NCI-H69 (cell line): ENCODE results near the gene ATP8B4.
"Not testable (repeated sequence)": the region's sequence is repeated elsewhere in the genome, so short reads cannot be mapped to it uniquely, and the experiment has no call there.

Experiments used
- DNase-seq: peaks from one replicate; lab custom pipeline; 2025; lab: John Stamatoyannopoulos, UW

The ATP8B4 gene

DNA sequence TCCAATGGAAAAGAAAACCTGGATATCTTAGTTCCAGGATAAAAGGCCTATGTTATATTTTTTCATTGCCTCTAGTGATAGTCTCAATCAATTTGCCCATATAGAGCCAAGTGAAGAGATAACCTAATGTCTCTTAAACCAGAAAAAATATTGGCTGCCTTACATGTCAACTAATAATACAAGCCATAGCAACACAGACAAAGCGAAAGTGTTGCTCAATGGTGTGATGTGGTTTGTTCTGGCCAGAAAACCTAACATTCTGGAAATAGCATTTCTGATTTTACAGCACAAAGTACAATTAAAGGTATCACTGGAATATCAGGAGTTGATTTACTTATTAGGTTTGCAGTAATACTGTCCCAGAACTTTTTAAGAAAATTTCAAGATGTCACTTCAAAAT, 101.5 kb downstream of the ATP8B4 start:
- DNase-seq, result no peak

DNA sequence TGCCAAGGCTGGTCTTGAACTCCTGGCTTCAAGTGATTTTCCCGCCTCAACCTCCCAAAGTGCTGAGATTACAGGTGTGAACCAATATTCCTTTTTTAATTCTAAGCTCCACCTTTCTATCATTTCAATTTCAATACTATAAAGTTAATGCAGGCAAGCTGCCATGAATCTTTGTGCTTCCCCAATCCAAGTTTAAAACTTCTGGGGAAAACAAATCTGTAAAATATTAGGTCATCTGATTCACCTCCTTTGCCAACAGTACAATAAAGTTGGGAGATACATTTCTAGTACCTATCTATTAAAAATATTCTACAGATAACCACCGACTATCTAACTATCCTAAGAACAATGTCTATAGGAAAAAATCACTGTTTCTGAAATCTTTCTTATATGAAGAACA, 102.1 kb downstream of the ATP8B4 start:
- DNase-seq, result no peak

DNA sequence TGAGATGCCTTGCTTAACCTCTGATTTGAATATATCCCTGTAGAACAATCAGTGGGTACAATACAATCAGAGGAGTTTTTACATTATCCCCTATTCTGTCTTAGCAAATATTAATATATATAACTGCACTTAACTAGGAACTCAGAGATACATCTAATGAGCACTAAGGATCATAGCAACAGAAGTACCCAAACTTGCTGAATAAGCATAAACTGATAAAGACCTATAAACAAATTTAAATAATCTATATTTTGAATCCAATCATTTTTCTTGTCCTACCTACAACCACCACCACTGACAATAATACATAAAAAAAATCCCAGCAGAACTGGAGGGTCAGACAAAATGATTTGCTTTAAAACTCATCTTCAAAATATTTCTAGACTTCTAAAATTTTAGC, 106.2 kb downstream of the ATP8B4 start:
- DNase-seq, result no peak

DNA sequence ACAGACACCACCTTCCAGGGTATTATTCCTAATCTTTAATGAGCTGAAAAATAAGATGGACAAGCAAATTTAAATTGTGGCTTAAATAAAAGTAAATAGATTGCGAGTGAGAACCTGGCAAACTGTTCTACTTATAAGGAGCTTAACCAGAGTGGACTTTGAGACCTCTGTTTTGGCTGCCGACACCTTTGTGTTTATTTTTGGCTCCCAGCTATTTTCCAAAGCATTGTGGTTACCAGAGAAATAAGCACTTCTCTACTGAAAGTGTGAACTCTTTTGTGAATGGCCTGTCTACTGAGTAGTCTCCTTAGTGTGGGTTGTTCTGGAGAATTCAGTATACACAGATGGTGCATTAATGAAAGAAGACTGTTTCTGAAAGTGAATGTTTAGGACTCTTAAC, 109.4 kb downstream of the ATP8B4 start:
- no peak for DNase-seq

DNA sequence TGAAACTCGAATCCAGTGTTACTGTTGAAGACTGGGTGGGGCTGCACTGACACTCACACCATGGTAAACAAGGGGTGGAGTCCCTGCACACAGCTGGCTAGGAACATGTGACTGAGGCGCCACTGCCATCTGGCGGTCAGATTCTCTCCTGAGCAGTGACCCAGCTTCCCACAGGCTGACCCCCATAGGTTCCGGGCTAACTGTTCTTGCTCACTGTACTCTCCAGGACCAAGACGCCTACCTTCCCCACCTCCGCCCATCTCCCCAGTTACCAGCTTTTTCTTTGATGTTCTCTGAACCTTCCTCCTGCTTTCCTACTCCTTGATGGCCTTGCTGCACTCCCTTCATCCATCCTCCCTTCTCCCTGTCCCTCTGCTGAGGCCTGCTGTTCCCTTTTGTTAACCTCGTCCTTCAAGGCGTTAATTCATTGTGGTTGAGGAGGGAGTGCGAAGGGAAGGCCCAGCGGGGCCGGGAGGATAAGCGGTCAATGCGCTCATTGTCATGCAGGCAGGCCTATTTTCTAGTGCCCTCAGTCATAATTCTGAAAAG, 115.2 kb downstream of the ATP8B4 start:
- DNase-seq, result peak; percentile 88

DNA sequence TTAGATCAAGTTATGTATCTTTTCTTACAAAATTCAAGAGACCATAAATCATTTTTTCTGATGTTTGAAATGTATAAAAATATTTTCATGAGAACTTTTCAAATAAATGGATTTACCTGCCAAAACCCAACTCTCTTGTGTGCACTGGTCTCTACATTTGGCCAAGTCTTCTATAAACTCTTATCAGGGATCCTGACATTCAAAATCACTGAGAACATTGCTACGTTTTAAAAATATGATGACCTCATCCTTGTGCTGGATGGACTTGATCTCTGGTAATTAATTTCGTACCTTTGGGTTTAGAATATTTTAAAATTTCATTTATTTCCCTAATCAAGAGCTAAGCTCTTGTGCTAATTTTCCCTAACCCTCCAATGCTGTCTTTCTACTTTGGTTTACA, 127.4 kb downstream of the ATP8B4 start:
- no peak for DNase-seq

DNA sequence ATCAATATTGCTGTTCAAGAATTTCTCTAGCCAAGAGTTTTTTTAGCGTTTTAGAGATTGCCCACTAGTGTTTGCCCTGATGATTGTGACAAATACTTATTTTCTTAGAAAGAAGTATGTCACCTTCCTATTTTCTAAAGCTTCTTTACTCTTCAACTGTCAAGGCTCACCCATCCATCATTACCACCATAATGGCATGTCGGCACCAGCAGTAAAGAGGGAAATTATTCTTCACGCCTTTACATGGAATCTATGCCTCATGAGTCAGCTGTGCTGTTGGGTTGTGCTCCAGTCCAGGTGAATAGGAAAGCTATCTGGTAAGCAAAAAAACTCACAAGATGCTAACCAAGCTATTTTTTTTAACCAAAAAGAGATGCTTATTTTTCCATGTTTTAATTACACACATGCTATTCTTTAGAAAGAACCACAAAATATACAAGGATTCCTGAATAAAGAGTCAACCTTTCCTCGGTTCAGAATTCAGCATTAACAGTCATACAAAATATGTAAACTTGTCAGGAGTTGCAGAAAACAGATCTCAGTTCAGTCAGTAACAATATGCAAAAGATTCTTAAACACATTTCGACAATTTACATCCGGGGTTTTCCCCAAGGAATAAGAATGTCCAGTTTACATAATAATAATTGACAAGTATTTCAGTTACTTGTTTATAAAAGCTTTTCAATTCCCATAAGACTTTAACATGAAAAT, 128.0 kb downstream of the ATP8B4 start:
- no peak for DNase-seq

DNA sequence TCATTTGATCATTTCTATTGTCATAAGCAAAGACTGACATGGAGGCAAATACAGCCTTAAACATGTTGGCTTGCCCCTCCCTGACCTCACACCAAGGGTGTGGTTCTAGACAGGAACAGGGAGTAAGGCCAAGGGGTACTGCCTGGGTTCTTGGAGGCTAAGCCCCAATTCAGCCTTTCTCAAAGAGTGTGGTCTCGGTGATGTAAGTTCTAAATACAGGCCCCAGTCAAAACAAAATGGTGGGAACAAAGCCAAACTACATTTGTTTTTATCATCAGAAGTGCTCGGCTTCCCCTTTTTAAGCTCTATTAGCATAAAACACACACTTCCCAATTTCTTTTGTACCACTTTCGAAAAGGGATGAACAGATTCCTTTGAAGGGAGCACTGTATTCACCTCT, 129.5 kb downstream of the ATP8B4 start:
- no peak for DNase-seq

DNA sequence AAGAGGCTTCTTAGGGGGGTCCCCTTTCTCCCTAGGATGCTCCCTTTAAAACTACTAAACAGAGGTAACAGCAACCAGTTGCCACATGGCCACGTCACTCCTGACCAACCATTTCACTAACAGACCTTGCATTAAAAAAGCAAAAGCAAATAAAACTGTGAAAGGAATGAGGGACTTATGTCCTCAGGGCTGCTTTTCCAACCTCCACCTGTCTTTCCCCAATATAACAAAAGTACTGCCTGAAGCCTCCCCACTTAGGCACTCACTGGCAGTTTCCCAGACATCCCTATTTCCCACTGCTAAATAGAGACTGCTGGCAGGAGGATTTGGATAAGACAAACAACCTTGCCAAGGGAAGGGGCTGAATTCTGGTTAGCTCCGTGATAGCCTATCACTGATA, 130.3 kb downstream of the ATP8B4 start:
- peak; percentile 76 for DNase-seq

DNA sequence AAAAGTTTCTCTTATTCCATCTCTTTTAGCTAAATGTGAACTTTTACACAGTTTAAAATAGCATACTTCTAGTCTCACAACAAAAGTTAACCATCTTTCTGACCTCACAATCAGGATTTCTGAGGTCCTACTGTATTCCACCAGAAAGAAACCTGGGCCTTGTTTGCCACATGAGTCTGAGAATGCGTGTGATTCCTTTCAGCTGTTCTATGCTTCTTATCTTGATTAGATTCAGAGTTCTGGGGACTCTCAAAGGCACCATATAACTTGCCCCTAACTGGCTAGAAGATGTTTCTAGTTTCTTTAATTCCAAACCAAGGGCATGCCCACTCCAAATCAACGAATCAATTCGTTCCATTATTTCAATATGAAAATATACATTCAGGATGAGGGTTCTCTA, 131.1 kb downstream of the ATP8B4 start:
- no peak for DNase-seq

DNA sequence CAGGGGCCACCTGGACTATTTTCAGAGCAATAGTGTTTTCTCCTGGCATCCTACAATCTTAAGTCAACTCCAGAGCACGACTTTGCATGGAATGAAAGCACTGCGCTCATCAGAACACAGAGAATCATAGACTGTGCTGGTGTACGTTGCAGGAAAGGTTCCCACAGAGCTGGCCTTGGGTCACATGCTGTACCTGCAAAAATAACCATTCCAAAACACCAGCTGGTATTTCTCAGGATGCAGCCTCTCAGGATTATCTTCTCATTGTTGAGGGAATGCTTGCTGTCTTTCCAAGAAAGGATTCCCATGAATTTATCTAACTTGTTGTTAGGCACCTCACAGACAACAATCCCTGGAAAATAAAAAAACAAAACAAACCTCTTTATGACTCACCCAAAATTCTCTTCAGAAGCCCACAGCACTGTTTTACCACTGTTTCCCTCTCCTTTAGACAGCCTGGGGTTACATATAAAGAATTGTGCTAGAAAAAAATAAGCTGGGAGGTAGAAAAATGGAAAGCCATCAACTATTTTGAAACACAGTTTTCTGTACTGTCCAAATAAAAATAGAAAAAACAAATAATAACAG, 131.7 kb downstream of the ATP8B4 start:
- DNase-seq, result no peak

DNA sequence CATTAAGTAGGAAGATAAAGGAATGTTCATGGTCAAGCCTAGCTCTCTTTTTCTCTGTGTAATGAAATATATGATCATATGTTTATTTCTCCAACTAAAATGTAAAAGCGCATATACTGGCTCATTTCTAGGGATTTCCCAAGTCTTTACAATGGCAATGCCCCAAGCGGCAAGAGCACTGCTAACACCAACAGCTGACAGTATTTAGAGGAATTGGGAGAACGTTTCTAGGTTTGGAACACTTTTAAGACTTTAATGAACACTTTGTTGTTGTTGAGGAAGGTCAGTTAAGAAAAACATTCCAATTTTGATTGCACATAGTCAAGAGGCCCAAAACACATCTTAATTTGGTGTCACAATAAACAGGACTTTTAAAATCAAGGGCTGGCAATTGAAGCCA, 132.7 kb downstream of the ATP8B4 start:
- DNase-seq, result no peak

DNA sequence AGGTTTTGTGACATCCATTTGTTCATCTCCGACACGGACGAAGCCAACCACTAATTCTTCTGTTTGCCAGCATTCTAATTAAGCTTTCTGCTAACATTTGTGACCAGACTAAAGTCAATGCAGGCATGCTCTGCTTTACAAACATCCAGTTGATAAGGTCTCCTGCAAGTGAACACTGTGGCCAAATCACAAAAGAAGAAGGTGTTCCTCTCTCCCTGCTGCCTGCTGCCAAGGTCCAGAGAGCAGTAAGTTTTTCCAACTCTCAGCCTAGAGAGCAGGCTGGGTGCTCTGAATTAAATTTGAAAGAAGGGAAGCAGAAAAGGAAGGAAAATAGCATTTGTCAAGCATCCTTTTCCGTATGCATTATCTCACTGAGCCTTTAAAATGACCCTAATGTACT, 133.6 kb downstream of the ATP8B4 start:
- DNase-seq, result no peak

DNA sequence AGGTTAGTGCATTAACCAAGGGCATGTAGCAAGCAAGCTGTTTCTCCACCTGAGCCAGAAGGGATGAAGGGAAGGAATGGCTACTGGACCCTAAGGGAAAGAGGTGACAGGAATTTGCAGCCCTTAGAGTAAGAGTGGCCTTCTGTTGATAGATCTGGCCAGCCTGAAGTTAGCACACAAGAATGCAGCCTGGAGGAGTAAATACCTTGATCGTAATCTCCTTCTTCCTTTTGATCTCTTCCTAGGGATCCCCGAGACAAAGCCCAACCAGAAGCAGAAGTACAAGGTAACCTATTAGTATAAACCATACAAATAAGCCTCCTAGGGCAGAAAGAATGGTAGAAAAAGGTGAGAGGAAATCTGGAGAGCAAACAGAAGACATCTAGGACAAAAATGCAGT, 134.6 kb downstream of the ATP8B4 start:
- DNase-seq, result no peak

DNA sequence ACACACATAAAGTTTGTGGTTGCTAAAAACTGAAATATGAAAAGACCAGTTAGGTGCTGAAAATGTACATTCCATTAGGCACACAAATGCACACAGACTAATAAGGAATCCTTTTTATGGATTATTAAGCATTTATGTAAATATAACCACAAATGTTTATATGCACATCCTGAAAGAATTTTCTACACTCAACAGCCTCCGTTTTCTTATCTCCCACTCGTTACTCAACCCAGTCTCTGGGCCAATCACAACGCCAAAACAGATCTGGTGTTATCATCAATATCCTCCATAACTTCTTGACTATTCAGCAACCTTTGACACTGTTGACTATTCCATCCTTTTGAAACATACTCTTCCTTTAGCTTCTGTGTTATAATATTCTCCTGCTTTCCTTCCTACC, 136.4 kb downstream of the ATP8B4 start:
- no peak for DNase-seq

DNA sequence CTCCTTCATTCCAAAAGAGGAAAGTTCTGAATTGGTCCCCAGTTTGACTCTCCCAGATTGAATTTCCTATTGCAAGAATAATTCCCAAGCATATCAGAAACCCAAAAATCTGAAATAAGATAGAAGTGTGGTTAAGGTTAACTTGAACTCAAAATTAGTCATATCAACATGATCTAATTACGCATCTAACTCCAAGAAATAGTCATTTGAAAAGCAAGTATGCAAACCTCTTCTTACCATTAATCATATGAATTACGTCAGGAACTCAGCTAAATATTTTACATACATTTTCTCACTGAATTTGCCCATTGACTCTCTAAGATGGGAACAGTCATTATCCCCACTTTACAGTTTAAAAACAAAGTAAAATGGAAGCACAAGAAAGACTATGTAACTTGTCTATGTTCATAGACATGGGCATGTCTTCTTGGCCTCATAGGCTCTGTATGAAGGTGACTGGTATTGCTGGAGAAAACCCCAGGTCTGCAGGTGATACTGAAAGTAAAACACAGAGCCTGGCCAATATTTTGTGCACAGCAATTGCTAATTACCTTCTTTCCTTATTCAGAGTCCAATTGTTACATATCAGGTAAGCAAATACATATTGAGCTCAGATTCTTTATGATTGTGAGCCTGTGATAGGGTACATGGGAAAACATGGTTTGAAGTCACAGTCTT, 139.2 kb downstream of the ATP8B4 start:
- no peak for DNase-seq

DNA sequence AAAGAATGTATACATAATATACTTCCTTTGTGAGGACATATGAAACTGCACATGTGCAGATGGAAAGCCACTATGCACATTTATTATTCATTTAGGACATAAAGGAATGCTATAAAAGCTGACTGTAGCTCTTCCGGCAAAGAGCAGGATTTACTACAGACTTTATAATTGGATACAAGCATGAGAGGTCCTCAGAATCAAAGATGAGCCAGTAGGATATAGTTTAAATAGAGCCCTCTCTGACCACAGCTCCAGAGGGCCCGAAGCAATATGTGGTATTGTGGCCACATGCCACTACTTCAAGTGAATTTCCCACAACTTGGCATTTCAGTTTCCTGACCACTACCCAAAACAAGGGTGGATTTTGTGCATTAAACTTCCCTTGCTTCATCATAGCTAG, 140.9 kb downstream of the ATP8B4 start:
- no peak for DNase-seq

DNA sequence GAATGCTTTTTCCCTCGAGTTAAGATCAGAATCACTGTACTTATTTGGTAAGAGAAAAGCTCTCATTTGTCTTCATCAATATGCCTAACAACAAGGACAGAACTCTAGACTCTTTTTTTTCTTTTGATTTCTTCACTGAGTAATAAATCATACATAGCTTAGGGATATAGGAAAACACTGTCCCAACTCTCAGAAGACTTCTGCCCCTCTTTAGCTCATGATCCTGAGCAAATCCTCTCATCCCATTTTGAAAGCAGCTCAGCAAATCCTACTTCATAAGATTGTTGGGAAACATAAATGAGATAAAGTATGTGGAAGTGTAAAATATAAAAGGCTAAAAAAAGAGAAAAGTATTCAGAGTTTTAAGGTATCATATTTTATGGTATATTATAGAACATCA, 141.7 kb downstream of the ATP8B4 start:
- DNase-seq, result no peak

DNA sequence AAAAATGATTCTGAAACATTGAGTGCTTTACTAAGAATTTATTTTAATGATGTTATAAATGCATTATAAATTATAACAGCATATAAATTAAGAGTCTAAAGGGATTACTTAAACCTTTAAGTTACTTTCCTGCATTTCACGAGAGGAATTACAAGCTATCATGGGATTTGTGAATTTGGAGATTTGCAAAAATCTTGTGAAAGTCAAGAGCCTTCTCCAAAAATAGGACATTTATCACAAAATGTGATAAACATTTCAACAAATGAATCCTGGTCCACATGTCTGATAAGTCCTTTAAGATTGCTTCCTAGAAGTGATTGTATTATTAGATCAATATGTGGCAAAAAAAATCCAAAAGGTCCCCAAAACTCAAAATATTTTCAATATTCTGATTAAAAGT, 154.5 kb downstream of the ATP8B4 start:
- DNase-seq, result no peak

DNA sequence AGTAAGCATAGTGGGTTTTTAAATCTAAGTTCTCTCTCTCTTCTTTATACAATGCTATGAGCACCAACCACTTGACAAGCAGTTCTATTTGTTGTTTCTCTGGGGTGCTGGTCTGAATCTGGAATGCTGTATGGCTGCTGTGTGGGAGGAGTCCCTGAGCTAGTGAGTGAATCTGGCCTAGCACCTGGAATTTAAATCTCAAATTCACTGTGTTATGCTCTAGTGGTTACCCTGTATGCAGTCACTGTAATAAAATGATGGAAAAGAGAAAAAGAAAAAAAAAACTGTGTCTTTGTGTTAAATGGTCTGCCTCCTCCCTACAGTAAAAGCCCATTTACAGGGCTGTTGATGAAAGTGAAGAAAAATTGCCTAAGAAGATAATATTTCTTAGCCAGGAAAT, 155.0 kb downstream of the ATP8B4 start:
- no peak for DNase-seq

DNA sequence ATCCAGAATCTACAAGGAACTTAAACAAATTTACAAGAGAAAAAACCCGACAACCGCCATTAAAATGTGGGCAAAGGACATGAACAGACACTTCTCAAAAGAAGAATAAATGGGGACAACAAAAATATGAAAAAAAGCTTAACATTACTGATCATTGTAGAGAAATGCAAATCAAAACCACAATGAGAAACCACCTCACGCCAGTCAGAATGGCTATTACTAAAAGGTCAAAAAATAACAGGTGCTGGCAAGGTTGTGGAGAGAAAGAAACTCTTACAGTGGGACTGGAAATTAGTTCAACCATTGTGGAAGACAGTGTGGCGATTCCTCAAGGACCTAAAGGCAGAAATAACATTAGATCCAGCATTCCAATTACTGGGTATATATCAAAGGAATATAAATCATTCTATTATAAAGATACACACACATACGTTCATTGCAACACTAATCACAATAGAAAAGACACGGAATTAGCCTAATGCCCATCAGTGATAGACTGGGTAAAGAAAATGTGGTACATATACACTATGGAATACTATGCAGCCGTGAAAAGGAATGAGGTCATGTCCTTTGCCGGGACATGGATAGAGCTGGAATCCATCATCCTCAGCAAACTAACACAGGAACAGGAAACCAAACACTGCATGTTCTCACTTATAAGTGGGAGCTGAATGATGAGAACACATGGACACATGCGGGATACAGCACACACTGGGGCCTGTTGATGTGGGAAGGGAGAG, 155.8 kb downstream of the ATP8B4 start:
- not testable (repeated sequence) for DNase-seq

DNA sequence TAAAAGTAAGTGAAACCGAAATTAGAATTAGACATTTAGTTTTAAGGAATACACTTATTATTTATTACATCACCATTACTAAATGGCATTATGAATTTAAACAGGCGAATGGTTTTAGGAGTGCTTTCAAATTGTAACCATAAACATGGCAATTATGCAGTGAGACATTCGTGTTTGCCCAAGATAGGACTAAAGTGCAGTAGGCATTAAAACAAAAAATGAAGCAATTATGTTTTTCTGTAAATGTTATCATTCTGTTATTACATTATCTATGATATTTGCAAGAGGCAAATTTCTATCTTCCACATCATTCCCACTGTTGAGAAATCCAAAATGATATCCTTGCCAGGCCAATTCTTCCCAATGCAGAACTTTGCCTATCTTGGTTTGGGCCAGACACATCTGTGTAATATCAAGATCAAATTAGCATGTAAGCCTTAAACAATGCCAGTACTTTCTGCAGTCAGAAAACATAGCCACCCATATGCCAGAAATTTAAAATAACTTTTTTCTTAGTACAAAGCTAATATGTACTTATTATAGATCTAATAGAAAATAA, 156.9 kb downstream of the ATP8B4 start:
- no peak for DNase-seq
